ENCODE measurements around the gene RCAN1. TPM values are rescaled to one million over a fixed set of nuclear protein-coding genes. Genes with fewer than 3 reads are reported as not detected.

RCAN1 gene
- total RNA-seq, 1 donor from 2014 or later = 12.5 TPM

GRCh38 chr21:34518301-34518700 is 96.6 kb downstream of the RCAN1 start:
- Histone ChIP-seq H3K9me3 (no peaks in the 10 kb centered on the region), H3K4me3 (no peak overlapping the region), H3K27ac (peak overlapping the region; percentile 35 to 61), H3K27me3 (no peaks in the 10 kb centered on the region), H3K36me3 (peaks cover 19 to 32% of the 10 kb centered on the region in 2 donors), H3K4me1 (peaks cover 0 to 22% of the 10 kb centered on the region in 2 donors)
- DNase-seq (ENCODE audit: low spot score in 2 of 2) = no peak
- TF ChIP-seq CTCF (IDR thresholded peaks at IDR 0.05) = no peak
- intact Hi-C loops (cut with DNase I) = no loop called here

DNA sequence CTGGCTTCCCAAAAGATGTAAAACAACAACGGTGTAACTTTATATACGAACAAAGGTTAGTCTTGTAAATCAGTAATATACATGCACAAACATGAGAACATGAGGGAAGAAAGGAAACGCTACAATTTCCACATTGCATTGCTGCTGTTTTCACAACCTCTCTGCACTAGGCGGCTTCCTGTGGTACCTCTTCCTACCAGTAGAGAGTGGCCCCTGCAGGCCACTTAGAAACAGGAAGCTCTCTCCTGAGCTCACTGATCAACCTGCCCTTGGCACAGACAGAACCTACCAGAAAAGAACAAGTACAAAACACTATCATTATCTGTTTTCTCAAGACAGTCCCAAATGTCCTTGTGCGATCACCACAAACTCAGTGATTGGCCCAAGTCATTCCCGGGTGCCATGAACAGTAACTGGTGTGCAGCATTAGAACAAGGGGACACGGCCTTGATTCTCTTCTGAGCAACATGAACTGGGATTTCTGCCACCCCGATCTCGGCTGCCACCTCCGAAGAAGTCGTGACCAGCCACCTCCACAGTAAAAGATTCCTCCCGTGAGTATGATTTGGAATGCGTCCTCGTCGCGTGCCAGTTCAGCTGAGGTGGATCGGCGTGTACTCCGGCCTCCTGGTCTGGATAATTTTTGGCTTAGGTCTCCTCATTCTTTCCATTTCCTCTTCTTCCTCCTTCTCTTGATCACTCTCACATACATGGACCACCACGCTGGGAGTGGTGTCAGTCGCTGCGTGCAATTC is 97.2 kb downstream of the RCAN1 start:
- Histone ChIP-seq H3K36me3 (peaks cover 19 to 32% of the 10 kb centered on the region in 2 donors), H3K9me3 (no peaks in the 10 kb centered on the region), H3K4me3 (no peak overlapping the region), H3K27ac (peak overlapping the region; percentile 35 to 61), H3K27me3 (no peaks in the 10 kb centered on the region), H3K4me1 (peaks cover 0 to 16% of the 10 kb centered on the region in 2 donors)
- no peak for DNase-seq (ENCODE audit: low spot score in 2 of 2)
- intact Hi-C loops (cut with DNase I) = no loop called here
- TF ChIP-seq CTCF (IDR thresholded peaks at IDR 0.05) = no peak

- H3K27me3 ChIP-seq = no peaks in the 10 kb centered on the region
- DNase-seq (ENCODE audit: low spot score in 2 of 2) = no peak
- no peak overlapping the region for H3K27ac ChIP-seq
- no peaks in the 10 kb centered on the region for H3K9me3 ChIP-seq
- peaks cover 0 to 11% of the 10 kb centered on the region in 2 donors for H3K4me1 ChIP-seq
- peaks cover 19 to 32% of the 10 kb centered on the region in 2 donors for H3K36me3 ChIP-seq
- intact Hi-C loops (cut with DNase I) = no loop called here
- no peak for TF ChIP-seq CTCF (IDR thresholded peaks at IDR 0.05)
- H3K4me3 ChIP-seq = no peak overlapping the region
Measured at GRCh38 chr21:34517039-34517438, 97.9 kb downstream of the RCAN1 start.

DNA sequence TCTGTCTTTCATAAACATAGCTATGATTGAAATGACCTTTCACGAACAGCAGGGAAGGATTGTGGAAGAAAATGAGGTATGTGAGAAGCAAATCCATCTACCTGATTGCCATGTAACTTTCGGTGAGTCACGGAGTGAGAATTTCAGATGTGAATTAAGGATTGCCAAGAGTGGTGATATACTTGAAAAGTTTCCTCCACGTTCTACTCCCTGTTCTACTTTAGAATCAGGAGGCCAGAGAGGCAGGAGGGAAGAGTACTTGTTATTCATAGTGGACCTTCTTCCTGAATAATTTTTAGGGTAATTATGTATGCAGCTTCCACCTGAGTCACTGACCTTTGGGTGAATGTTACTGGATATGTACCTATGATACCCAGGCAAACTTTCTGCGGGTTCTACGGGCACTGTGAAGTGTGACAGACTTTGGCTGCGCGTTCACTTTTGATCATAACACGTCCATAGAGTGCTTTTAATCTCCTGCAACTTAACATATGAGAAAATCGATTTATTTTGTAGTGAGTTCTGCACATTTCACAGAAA is 100.3 kb downstream of the RCAN1 start:
- H3K36me3 ChIP-seq = peaks cover 5 to 15% of the 10 kb centered on the region in 2 donors
- H3K27ac ChIP-seq = peak overlapping the region; percentile 9 to 67
- no peaks in the 10 kb centered on the region for H3K9me3 ChIP-seq
- H3K4me3 ChIP-seq = no peak overlapping the region
- DNase-seq (ENCODE audit: low spot score in 2 of 2) = no peak
- intact Hi-C loops (cut with DNase I) = no loop called here
- TF ChIP-seq CTCF (IDR thresholded peaks at IDR 0.05) = no peak
- peaks cover 0 to 9% of the 10 kb centered on the region in 2 donors for H3K4me1 ChIP-seq
- H3K27me3 ChIP-seq = no peaks in the 10 kb centered on the region

- intact Hi-C loops (cut with DNase I) = no loop called here
- H3K36me3 ChIP-seq = peaks cover 5 to 8% of the 10 kb centered on the region in 2 donors
- no peak for DNase-seq (ENCODE audit: low spot score in 2 of 2)
- no peaks in the 10 kb centered on the region for H3K9me3 ChIP-seq
- H3K27me3 ChIP-seq = no peaks in the 10 kb centered on the region
- no peak for TF ChIP-seq CTCF (IDR thresholded peaks at IDR 0.05)
- H3K27ac ChIP-seq = no peak overlapping the region
- H3K4me3 ChIP-seq = no peak overlapping the region
- H3K4me1 ChIP-seq = peaks cover 0 to 3% of the 10 kb centered on the region in 2 donors
Measured at GRCh38 chr21:34513129-34513675, 101.7 kb downstream of the RCAN1 start.
